Large intestine (tissue), 3 donors: ENCODE results near the gene NPAS1. TPM values are rescaled to one million over a fixed set of nuclear protein-coding genes. Genes with fewer than 3 reads are reported as not detected.

Experiments used
- DNase-seq, 2 donors: peaks; one replicate each; pipeline versions ENCODE4 v3.0.0 to v3.0.0-alpha.2; 2013
- H3K27ac ChIP-seq: one replicate; pipeline ENCODE4 v1.5.1; 2013; ENCODE audit warnings: low read length
- H3K27me3 ChIP-seq: 2 replicates; pipeline ENCODE4 v1.6.1; 2013; ENCODE audit warnings: low read length; ENCODE audit not compliant: control insufficient read depth, insufficient read depth
- H3K36me3 ChIP-seq: 2 replicates; pipeline ENCODE4 v1.6.1; 2013; ENCODE audit warnings: low read length; ENCODE audit not compliant: control insufficient read depth, insufficient read depth
- H3K4me1 ChIP-seq: one replicate; pipeline ENCODE4 v1.6.1; 2013; ENCODE audit warnings: low read length; ENCODE audit not compliant: control insufficient read depth, insufficient read depth
- H3K4me3 ChIP-seq: one replicate; pipeline ENCODE4 v1.5.1; 2013; ENCODE audit warnings: low read length
- H3K9me3 ChIP-seq: one replicate; pipeline ENCODE4 v1.6.1; 2013; ENCODE audit warnings: mild to moderate bottlenecking, low read depth, low read length, moderate library complexity; ENCODE audit not compliant: control insufficient read depth
- WGBS: methylation state at CpG from one replicate; pipeline ENCODE4 v1.1.5; 2013; ENCODE audit warnings: low lambda C conversion rate; ENCODE audit not compliant: insufficient coverage; 5-methylcytosine and 5-hydroxymethylcytosine counted together
- polyA plus RNA-seq: library from polyadenylated mRNA; unstranded; fragments of 120-200 nt; gene quantifications from one replicate; pipeline ENCODE4 v1.2.1, GENCODE V29; 2013

NPAS1 gene
- polyA plus RNA-seq, 1 donor: 0.49 TPM

DNA sequence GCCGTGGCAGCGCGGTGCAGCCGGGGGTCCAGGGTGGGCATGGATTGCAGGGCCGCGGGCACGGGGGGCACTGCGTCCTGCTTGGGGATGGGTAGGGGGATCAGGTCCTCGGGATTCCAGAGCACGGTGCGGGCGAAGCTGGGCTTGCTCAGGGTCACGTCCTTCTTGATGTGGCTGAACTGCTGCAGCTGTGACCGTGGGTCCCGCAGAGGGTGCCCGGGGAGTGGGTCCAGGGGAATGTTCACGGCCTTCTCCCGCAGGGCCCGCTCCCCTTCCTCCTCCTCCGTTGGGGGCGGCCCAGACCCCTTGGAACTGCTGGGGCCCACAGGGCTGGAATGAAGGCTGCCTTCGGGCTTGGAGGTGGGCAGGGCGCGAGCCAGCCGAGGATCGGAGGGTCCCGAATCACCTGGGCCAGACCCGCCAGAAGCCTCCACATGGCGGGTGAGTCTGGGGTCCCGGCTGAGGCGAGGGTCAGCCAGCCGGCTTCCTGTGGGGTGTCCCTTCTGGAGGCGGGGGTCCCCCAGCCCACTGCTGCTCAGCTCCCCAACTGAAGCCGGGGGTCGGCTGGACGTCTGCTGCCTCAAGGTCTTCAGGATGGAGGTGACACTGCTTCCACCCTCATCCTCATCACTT, 47.7 kb downstream of the NPAS1 start:
- H3K27me3 ChIP-seq: no peaks in the 10 kb centered on the region
- DNase-seq: no peak
- WGBS: no CpG with 5 or more reads among the region's 36 CpGs
- no peaks in the 10 kb centered on the region for H3K9me3 ChIP-seq
- no peak overlapping the region for H3K4me3 ChIP-seq
- H3K36me3 ChIP-seq: peaks cover 74% of the 10 kb centered on the region
- no peaks in the 10 kb centered on the region for H3K4me1 ChIP-seq
- H3K27ac ChIP-seq: no peak overlapping the region

GRCh38 chr19:47068246-47068645, 48.6 kb downstream of the NPAS1 start:
- H3K4me3 ChIP-seq: no peak overlapping the region
- H3K9me3 ChIP-seq: no peaks in the 10 kb centered on the region
- no peak for DNase-seq
- no peaks in the 10 kb centered on the region for H3K27me3 ChIP-seq
- H3K27ac ChIP-seq: no peak overlapping the region
- no CpG with 5 or more reads among the region's 8 CpGs for WGBS
- H3K4me1 ChIP-seq: no peaks in the 10 kb centered on the region
- H3K36me3 ChIP-seq: peaks cover 81% of the 10 kb centered on the region

GRCh38 chr19:47068876-47069406, 49.3 kb downstream of the NPAS1 start:
- no CpG with 5 or more reads among the region's 18 CpGs for WGBS
- H3K4me3 ChIP-seq: no peak overlapping the region
- no peaks in the 10 kb centered on the region for H3K9me3 ChIP-seq
- H3K4me1 ChIP-seq: no peaks in the 10 kb centered on the region
- no peak overlapping the region for H3K27ac ChIP-seq
- H3K27me3 ChIP-seq: no peaks in the 10 kb centered on the region
- DNase-seq: no peak
- peaks cover 82% of the 10 kb centered on the region for H3K36me3 ChIP-seq

- DNase-seq: no peak
- Histone ChIP-seq H3K4me1 (no peaks in the 10 kb centered on the region), H3K27ac (no peak overlapping the region), H3K36me3 (peaks cover 86% of the 10 kb centered on the region), H3K27me3 (no peaks in the 10 kb centered on the region), H3K4me3 (no peak overlapping the region), H3K9me3 (no peaks in the 10 kb centered on the region)
- WGBS: no CpG with 5 or more reads among the region's 15 CpGs
Measured at GRCh38 chr19:47069795-47070194, 50.2 kb downstream of the NPAS1 start.

DNA sequence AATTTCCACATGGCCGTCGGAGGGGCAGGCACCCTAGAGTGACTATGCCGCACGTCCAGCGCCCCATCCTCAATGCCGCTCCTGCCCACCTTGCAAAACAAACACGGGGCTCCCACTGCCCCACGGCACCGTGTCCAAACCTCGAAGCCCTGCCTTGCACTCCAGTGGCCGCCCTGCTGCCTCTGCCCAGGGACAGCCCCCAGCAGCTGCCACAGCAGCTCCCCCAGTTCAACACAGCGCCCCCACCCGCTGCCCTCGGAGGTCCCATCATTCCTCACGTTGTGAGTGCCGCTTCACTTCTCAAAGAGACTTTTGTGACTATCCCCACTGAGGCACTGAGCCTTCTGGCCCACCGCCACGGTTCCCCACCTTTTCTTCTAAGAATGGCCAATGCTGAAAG, 51.1 kb downstream of the NPAS1 start:
- Histone ChIP-seq H3K27me3 (no peaks in the 10 kb centered on the region), H3K4me1 (no peaks in the 10 kb centered on the region), H3K4me3 (no peak overlapping the region), H3K9me3 (no peaks in the 10 kb centered on the region), H3K36me3 (peaks cover 86% of the 10 kb centered on the region), H3K27ac (no peak overlapping the region)
- WGBS: 83% methylated on average over 2 of the region's 18 CpGs
- no peak for DNase-seq

- Histone ChIP-seq H3K36me3 (peaks cover 86% of the 10 kb centered on the region), H3K4me3 (no peak overlapping the region), H3K27ac (no peak overlapping the region), H3K27me3 (no peaks in the 10 kb centered on the region), H3K4me1 (no peaks in the 10 kb centered on the region), H3K9me3 (no peaks in the 10 kb centered on the region)
- WGBS: no CpG with 5 or more reads among the region's 12 CpGs
- no peak for DNase-seq
Measured at GRCh38 chr19:47071731-47072130, 52.1 kb downstream of the NPAS1 start.

- DNase-seq: no peak
- WGBS: no CpG with 5 or more reads among the region's 17 CpGs
- peaks cover 84% of the 10 kb centered on the region for H3K36me3 ChIP-seq
Measured at GRCh38 chr19:47072323-47072722, 52.7 kb downstream of the NPAS1 start.

GRCh38 chr19:47073574-47073973, 53.9 kb downstream of the NPAS1 start:
- Histone ChIP-seq H3K36me3 (peaks cover 81% of the 10 kb centered on the region), H3K27ac (no peak overlapping the region), H3K4me1 (no peaks in the 10 kb centered on the region), H3K9me3 (no peaks in the 10 kb centered on the region), H3K27me3 (no peaks in the 10 kb centered on the region), H3K4me3 (no peak overlapping the region)
- 100% methylated on average over 1 of the region's 10 CpGs for WGBS
- no peak for DNase-seq

More at GRCh38 chr19:47072323-47072722, 52.7 kb downstream of the NPAS1 start:
- Histone ChIP-seq H3K27me3 (no peaks in the 10 kb centered on the region), H3K9me3 (no peaks in the 10 kb centered on the region), H3K4me3 (no peak overlapping the region), H3K4me1 (no peaks in the 10 kb centered on the region), H3K27ac (no peak overlapping the region)

- Histone ChIP-seq H3K27ac (no peak overlapping the region), H3K27me3 (no peaks in the 10 kb centered on the region), H3K9me3 (no peaks in the 10 kb centered on the region), H3K36me3 (peaks cover 79% of the 10 kb centered on the region), H3K4me3 (no peak overlapping the region), H3K4me1 (peaks cover under 1% of the 10 kb centered on the region)
- WGBS: no CpG with 5 or more reads among the region's 9 CpGs
- no peak for DNase-seq
Measured at GRCh38 chr19:47074621-47075020, 55.0 kb downstream of the NPAS1 start.

DNA sequence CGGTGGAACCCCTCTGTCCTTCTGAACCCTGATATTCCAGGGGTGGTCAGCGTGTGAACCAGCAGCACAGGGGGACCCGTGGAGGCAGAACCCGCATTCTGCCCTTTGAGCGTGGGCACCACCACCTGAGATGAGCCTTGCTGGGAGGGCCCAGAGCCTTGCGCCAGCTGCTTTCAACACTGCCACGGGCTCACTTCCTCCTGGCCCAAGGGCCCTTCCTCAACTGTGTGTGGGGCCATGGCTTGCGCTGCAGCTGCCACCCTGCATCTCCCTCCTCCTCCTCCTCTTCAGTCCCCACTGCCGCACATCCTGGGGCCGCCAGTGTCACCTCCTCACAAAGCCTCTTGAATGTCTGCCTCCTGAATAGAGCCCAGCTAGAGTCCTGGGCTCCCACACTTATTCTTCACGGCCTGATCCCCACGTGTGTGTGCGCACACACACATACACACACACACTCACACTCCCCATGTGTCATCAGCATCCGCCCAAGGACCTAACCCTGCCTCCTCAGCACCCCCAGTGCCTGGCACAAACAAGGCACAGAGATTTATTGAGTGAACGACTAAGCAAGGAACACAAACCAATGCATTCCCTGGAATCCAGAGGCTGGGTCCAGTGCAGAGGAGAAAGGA, 55.7 kb downstream of the NPAS1 start:
- Histone ChIP-seq H3K36me3 (peaks cover 80% of the 10 kb centered on the region), H3K9me3 (no peaks in the 10 kb centered on the region), H3K4me3 (no peak overlapping the region), H3K27ac (no peak overlapping the region), H3K4me1 (peaks cover 2% of the 10 kb centered on the region), H3K27me3 (no peaks in the 10 kb centered on the region)
- DNase-seq: no peak
- no CpG with 5 or more reads among the region's 15 CpGs for WGBS

DNA sequence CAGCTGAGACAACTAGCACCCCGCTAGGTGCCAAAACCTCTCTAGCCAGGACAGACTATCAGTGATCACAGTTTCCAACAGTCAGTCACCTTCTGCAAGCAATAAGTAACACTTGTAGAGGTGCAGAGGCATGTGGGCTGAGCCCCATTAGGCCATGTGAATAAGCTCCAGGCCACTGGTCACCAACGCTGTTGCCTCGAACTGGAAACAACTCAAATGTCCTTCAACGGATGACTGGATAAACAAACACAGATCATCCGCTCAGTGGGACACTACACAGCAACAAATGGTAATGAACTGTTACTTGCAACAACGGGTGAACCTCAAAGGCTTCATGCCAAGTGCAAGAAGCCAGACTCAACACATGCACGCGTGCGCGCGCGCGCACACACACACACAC, 56.3 kb downstream of the NPAS1 start:
- Histone ChIP-seq H3K9me3 (no peaks in the 10 kb centered on the region), H3K27ac (no peak overlapping the region), H3K4me3 (no peak overlapping the region), H3K36me3 (peaks cover 80% of the 10 kb centered on the region), H3K27me3 (no peaks in the 10 kb centered on the region), H3K4me1 (peaks cover 2% of the 10 kb centered on the region)
- no CpG with 5 or more reads among the region's 13 CpGs for WGBS
- no peak for DNase-seq
